GM18505 (cell line): ENCODE measurements around the gene ZP2.
"Not testable (repeated sequence)": the region's sequence is repeated elsewhere in the genome, so short reads cannot be mapped to it uniquely, and the experiment has no call there.

ENCODE experiments used
- ATAC-seq: cut with Tn5 transposase; IDR thresholded peaks from one replicate; pipeline ENCODE4 v1.9.1; 2021; ENCODE audit not compliant: unreplicated experiment
- POLR2A ChIP-seq: IDR thresholded peaks from 4 replicates; pipeline ENCODE4 v1.6.1; 2011; ENCODE audit warnings: borderline replicate concordance; ENCODE audit not compliant: insufficient read depth, insufficient read length; ENCODE audit errors: extremely low read depth

Gene ZP2

DNA sequence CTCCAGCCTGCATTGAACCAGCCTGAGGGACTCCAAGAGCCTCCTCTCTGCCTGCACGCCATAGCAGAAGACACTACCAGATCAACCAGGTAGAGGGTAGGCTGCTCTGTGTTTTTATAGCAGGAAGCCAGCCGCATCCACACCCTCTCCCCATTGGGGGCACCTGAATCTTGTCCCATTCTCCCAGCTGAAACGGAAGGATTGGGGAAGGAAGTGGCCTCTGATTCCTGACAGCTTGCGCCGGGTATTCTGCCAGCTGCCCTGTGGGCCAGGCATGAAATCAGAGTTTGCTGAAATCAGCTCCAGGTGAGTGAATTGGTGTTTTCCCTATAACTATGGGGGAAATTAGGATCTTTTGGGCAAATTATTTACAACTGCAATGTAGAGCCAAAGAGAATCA is at the start of gene ZP2:
ZP2 (minus strand) TSS at position 89 of the 400 bp plus-strand sequence; CDS start at position 62, 27 bp downstream.
- no peak for TF ChIP-seq POLR2A
- no peak for ATAC-seq

DNA sequence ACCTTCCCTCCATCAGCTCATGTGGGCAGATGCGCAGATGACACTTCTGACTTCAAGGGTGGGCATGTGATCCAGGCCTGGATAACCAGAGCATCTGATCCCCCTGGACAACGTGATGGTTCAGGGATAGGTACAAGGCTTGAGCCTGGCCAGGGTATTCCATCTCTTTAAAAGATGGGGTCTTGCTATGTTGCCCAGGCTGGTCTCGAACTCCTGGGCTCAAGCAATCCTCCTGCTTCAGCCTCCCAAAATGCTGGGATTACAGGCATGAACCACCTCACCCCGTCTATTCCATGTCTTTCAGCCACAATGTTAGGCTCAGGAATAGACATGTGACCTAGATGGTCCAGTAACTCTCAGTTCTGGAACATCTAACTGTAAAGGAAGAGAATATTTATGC is 45.9 kb upstream of the ZP2 start:
- ATAC-seq = no peak
- TF ChIP-seq POLR2A = no peak

GRCh38 chr16:21256636-21257035 is 45.3 kb upstream of the ZP2 start:
- no peak for ATAC-seq
- no peak for TF ChIP-seq POLR2A

DNA sequence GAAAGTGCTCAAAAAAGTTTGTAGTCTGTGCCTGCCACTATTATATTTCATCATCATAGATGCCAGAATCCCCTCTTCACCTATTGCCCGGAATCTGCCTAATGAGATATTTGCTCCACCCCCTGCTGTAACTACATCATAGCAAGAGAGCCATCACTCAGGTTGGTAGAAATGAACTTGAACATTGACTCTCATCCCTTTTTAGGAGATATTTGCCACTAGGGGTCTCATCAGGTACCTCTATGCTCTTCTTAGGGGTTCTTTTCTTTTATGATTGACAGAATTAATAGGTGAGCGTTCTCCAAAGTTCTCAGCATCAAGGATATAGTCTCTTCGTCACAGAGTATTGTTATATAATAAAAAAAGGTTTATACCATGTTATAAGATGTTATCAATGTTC is 42.1 kb upstream of the ZP2 start:
- ATAC-seq = no peak
- no peak for TF ChIP-seq POLR2A

GRCh38 chr16:21250072-21250923 is 38.9 kb upstream of the ZP2 start:
- no peak for TF ChIP-seq POLR2A
- no peak for ATAC-seq

GRCh38 chr16:21248179-21248578 is 36.8 kb upstream of the ZP2 start:
- ATAC-seq = not testable (repeated sequence)

- no peak for ATAC-seq
- no peak for TF ChIP-seq POLR2A
These were observed 33.3 kb upstream of the ZP2 start for GRCh38 chr16:21244518-21245215.

- TF ChIP-seq POLR2A = no peak
- no peak for ATAC-seq
These were observed 31.4 kb upstream of the ZP2 start for GRCh38 chr16:21242756-21243155.

DNA sequence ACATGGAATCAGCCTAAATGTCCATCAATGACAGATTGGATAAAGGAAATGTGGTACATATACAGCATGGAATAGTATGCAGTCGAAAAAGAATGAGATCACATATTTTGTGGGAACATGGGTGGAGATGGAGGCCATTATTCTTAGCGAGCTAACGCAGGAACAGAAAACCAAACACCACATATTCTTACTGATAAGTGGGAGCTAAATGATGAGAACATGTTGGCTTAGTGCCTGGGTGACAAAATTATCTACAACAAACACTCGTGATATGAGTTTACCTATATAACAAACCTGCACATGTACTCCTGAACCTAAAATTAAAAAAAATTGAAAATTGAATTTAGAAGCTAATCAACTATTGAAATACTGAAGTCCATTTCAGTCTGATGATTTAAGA is 28.3 kb upstream of the ZP2 start:
- TF ChIP-seq POLR2A = no peak
- ATAC-seq = no peak

GRCh38 chr16:21236831-21237230 is 25.5 kb upstream of the ZP2 start:
- ATAC-seq = no peak
- no peak for TF ChIP-seq POLR2A

GRCh38 chr16:21235199-21235585 is 23.8 kb upstream of the ZP2 start:
- ATAC-seq = no peak
- no peak for TF ChIP-seq POLR2A

DNA sequence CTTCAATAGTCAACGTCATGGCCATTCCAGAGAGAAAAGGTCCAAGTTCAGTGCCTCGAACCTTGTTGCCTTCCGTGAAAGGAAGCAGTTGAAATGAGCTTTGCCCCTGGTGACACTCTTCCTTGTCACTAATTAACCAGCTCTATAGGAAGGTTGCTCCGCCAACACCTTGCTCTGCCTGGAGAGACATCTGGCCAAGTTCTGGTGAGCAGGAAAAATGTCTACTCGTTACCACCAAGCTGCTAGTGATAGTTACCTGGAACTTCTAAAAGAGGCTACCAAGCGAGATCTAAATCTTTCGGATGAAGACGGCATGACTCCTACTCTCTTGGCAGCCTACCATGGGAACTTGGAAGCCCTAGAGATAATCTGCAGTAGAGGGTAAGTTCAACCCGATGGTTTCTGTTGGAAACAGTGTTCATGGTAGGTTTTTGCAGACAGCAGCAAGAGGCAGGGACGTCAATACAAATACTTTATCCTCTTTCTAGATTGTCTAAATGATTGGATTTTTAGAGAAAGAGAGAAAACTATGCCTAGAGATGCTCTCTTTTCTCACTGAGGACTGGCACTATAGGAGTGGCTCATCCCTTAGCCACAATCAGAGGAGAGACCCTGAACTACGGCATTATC is 22.3 kb upstream of the ZP2 start, which contains the start of gene ANKS4B:
ANKS4B (plus strand) TSS at position 179 of the 630 bp plus-strand sequence; CDS start at position 218, 39 bp downstream.
- no peak for ATAC-seq
- no peak for TF ChIP-seq POLR2A

- TF ChIP-seq POLR2A = no peak
- no peak for ATAC-seq
These were observed 21.7 kb upstream of the ZP2 start for GRCh38 chr16:21233045-21233520.
